GM18909 (cell line): ENCODE results near the gene SCIMP.

Source experiments
- ATAC-seq: cut with Tn5 transposase; IDR thresholded peaks from one replicate; pipeline ENCODE4 v1.9.1; 2021; ENCODE audit warnings: mild to moderate bottlenecking; ENCODE audit not compliant: unreplicated experiment, poor library complexity

The SCIMP gene

DNA sequence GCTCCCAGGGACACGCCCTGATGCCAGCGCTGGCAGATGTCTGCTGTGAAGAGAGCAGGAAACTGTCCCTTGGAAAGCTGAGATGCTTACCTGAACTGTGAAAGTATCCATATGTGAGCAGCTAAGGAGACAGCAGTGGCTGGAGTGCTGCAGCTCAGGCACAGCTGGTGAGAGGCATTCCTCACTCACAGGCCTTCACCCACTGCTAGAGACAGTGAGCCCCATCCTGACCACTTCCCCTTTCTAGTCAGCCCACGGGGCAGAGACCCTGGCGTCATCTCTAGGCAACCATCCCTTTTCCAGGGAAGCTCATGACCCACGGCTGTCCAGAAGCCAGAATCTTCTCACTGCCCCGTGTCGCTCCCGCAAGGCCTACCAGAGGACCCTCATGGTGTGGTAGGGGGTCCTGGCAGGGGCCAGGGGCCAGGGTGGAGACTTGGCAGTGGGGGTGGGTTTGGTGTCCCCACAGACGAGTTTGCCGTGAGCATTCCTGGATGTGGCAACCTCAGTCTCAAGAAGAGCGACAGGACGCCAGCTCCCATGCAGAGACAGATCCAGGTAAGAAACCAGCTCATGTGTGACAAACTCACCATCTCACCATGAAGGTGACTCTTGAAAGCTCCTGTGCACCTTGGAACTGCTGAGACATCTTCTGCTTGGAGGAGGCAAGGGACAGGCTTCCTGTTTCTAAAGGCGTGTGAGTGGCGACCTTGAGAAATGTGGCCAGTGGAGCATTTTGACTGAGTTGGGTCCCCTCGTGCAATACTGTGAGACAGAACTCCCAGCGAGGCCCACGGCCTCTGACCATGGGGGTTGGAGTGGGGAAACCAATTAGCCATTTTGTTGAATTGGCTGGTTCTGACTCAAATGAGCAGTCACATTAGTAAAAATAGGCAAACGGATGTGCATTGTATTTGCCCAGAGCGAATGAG lies at the start of gene SCIMP:
TSS of gene SCIMP (minus strand) at position 216 of the 932 bp plus-strand sequence. CDS start at position 111, 105 bp downstream.
- peak; percentile 59 for ATAC-seq

DNA sequence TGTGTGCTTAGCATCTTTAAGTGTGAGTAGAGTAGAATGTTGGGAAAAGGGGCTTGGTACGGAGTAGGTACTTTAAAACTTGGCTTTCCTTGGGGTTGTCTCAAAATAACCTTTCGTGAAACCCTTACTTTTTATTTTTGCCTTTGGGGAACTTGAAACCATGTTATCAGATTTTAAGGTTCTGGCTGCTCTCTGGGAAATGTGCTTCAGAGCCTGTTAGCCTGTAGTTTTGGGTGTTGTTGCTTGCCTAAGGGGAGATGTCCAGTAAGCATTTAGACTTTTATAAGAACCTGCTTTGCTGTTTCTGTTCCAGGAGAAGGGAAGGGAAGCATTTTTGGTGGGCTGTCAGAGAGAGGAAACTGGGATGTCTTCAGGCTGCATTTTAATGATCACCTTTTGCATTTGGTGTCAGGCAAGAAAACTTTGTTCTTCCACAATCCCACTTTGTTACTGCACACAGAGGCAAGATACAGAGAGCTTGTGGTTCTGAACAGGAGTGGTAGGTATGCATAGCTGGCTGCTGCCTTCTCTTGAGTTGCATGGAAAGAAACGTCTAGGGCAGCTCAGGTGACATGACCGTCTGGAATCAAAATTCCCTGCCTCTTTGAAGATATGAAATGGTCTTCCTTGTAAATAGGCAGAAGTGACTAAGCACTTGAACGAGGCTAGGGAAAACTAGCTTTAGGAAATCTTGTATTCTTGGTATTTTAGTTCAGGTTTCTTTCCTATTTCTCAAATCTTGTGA lies 49.1 kb upstream of the SCIMP start:
- no peak for ATAC-seq

DNA sequence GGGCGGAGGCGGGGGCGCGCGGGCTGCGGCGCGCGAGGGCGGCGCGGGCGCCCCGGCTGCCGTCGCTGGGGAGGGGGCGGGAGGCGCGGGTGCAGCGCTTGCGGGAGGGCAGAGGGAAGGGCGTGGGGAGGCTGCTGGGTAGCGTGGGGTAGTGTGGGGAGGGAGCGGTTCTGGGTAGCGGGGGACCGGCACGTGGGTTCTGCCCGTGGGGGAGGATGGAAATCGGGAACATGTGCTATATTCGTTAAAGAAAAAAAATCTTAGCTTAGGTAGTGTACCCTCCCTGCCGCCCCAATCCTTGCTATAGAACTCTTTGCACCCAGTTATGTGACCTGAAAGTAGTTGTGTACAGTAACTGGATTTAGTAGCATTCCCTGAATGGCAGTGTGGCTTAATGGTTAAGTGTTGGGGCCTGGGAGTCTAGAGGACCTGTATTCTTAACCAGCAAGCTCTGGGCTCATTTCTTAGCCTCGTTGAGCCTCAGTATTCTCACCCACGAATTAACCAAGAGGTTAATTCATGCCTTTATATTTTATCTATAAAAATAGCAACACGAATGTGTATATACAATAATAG lies 48.1 kb upstream of the SCIMP start:
- no peak for ATAC-seq

DNA sequence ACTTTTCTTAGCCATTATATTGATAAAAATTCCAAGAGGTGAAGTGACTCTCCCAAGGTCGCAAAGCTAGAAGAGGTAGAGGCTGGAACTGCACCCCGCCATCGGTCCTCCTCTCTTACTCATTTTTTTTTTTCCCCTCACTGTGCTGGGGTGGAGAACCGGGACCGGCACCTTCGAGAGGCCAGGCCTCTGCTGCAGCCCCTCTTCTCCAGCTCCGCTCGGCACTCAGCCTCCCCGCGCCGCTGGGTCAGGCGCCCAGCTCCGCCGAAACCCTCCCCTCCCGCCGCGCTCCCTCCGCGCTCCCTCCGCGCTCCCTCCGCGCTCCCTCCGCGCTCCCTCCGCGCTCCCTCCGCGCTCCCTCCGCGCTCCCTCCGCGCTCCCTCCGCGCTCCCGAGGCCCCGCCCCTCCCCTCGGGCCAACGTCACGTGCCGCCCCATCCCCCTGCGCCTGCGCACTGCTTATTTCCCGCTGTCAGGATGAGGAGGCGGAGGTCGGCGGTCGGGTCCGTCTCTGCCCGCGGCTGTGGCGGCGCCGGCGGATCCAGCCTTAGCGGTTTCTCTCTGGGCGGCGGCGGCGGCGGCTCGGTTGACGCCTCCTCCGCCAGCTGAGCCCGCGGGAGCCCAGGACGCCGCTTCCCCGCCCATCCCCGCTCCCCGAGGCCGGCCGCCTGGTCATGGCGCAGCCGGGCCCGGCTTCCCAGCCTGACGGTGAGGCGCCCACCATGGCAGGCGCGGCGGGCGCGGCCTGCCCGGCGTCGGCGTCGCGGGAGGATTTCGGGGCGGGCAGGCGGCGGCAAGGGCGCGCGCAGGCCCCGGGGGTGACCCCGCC lies 47.4 kb upstream of the SCIMP start, which contains the start of gene RABEP1:
TSS of gene RABEP1 (plus strand) at position 471 of the 828 bp plus-strand sequence. CDS start at position 674, 203 bp downstream.
- ATAC-seq = peak; percentile 81

DNA sequence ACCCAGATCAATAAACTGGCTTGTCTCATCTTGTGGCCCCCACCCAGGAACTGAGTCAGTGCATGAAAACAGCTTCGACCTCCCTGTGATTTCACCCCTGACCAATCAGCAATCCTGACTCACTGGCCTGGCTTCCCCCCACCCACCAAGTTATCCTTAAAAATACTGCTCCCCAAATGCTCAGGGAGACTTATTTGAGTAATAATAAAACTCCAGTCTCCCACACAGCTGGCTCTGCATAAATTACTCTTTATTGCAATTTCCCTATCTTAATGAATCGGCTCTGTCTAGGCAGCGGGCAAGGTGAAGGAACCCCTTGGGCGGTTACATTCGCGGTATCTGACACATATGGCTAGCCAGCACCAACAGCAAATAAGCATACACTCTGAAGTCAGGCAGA lies 37.7 kb upstream of the SCIMP start:
- ATAC-seq = no peak

DNA sequence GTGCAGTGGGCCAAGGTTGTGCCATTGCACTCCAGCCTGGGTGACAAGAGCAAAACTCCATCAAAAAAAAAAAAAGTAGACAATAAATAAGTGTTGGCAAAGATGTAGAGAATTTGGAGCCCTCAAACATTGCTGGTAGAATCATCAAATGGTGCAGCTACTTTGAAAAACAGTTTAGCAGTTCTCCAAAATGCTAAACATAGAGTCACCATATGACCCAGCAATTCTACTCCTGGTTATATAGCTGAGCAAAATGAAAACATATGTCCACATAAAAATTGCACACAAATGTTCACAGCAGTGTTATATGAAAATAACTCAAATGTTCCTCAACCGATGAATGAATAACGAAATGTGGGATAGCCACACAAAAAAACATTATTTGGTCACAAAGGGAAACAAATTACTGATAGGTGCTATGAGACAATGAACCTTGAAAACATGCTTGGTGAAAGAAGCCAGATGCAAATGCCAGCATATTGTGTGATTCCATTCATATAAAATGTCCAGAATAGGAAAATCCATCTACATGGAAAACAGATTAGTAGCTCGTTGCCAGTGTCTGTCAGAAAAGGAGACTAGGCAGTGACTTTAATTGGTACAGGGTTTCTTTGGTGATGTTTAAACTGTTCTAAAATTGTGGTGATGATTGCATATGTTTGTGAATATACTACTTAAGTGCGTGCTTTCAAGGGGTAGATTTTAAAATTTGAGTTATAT lies 34.7 kb upstream of the SCIMP start:
- ATAC-seq = no peak

DNA sequence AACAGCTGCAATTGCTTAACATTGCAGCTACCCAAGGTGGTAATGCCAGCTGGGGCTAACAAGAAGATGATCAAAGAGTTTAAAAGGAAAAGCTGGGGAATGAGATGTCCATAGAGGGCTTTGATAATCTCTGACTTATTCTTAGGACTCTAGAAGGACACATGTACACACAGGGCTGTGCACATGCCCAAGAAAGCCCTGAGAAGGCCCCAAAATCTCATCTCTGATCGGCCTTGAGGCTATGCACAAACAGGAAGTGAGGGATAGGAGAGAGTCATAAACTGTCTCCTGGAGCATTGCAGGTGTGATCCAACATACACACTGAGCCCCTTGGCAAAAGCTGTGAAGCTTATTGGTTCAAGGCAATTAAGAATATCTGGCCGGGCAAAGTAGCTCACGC lies 30.2 kb upstream of the SCIMP start:
- ATAC-seq = no peak

DNA sequence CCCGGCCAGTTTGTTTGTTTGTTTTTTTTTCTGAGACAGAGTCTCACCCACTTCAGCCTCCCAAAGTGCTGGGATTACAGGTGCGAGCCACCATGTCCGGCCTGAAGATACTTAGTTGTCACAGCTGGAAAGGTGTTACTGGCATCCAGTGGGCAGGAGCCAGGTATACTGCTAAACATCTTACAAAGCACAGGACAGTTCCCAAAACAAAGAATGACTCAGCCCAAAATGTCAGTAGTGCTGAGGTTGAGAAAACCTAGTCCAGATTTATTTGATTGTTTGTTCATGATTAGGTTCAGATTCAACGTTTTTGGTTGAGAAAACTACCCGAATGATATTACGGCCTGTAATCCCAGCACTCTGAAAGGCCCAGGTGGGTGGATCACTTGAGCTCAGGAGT lies 28.8 kb upstream of the SCIMP start:
- no peak for ATAC-seq

DNA sequence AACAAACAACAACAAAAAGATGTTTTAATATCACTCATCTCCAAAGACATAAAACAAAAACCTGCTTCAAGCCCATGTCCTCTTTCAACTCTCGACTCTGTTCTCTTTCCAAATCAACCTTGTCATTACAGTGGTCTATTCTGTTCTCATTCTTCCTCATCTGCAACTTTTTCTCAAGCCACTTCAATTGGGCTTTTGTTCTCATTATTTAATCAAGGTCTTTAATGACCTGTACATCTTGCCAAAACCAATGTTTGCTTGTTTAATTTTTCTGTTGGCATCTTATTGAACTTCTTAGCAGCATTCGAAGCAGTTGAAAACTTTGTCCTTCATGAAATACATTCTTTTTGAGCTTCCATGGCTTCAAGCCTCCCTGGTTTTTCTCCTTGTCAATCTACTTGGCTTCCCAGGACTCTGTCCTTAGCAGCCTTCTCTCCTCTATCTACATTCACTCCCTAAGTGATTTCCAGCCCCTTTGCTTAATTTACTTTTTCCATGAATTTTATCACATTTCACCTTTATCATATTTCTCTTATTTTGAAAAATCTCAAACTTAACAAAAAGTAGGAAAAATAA lies 27.8 kb upstream of the SCIMP start:
- no peak for ATAC-seq

DNA sequence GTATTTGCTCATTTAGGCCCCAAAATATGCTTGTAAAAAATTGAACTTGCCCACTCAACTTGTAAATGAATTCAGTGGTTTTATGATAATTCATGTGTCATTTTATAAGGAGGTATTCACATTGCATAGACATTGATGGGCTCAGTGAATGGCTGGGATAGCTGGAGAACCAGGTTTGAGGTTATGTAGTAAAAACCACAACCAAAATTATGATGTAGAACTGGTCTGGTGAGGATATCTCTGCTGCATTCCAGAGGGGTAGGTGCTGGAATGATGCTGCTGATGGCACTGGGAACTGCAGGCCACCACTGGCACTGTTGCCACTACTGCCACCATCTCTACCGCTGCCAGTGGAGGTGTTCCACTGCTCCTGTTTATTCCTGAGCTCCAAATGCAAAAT lies 25.9 kb upstream of the SCIMP start:
- no peak for ATAC-seq

DNA sequence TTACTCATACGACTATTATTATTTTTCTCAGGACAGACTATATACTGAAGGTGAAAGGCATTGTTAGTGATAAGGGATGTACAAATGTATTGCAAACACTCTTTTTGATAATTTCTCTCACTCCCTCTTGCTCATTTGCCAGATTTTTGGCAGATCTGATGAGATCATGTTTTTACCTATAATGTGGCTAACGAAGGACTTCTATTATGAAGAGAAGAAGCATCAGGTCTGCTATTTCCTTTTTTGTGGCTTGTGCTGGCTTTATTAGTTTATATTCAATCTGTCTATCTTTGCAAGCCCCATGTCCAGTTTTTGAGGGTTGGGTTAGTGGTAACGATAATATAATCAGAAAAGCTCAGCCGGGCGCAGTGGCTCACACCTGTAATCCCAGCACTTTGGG lies 22.5 kb upstream of the SCIMP start:
- no peak for ATAC-seq

DNA sequence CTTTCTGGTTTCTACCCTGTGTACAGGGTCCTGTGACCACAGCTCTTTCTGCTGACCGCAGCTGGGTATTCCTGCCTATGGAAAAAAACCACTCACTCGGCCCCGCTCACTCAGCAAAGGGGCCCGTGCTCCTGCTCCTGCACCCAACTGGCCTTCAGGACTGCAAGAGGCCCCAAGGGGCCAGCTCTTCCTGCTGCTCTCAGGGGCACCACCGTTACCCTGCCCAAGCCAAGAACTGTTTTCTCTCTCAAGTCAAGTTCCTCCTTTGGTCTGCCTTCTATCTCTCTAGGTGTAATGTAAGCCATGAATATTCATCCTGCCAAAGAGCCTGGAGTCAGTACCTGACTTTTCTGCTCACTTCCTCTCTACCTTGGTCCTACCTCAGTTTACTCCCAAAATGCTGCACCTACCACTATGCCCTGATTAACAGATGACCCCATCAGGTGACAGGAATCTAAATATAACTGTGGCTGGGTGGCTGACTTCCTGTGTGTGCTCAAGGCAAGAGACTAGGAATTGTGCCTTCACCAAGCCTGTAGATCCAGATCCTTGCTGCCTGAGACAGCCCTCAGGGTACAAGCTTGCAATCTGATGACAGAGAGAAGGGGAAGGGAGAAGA lies 20.4 kb upstream of the SCIMP start:
- peak; percentile 59 for ATAC-seq

DNA sequence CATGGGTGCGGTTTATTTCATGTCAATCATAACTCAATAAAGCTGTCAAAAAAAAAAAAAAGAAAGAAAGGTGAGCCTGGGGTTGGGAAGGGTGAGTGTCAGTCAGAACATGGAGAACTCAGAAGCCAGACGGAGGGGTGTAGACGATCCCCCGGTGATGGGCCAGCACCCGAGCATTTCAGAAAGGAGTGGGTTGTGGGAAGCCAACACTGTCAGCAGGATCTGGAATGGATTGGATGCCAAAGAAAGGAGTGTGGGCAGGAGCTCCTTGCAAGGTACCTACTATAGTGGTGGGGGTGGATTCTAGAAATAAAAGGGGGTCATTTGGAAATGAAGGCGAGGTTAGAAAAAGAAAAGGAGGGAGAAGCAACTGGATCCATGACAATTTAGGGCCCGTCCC lies 19.8 kb upstream of the SCIMP start:
- ATAC-seq = no peak

DNA sequence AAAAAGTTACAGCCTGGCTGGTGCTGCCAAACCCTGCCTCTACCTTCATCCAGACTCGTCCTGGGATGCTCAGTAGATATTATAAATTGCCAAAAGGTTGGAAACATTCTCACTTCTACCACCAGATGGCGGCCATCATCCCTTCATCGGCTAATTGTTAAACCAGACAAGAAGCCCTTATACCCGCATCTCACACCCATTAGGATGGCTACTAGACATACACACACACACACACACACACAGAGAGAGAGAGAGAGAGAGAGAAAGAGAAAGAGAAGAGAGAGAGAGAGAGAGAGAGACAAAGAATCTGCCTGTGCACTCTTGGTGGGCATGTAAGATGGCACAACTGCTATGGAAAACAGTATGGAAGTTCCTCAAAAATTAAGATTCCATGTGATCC lies 15.0 kb upstream of the SCIMP start:
- ATAC-seq = no peak

DNA sequence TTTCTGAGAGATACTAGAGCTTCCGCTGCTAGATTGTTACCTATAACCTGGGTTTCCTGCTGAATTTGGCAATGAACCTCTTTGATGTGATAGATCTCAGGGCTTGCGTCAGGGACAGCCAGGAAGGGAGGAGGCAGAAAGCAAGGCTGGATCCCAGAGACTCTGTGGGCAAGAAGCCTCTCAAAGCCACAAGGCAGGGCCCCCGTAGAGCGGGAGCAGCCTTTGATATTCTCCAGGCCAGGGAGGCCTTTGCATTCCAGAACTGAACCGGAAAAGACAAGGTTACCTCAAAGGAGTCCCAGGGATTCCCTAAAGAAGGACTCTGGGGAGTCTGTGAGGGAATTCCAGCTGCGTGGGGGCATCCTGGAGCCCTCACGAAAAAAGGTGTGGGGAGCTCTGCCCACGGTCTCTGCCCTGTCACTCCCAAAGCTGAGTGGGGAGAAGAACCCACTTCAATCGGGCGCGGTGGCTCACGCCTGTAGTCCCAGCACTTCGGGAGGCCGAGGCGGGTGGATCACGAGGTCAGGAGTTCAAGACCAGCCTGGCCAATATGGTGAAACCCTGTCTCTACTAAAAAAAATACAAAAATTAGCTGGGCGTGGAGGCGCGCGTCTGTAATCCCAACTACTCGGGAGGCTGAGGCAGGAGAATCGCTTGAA lies 14.3 kb upstream of the SCIMP start:
- ATAC-seq = no peak

DNA sequence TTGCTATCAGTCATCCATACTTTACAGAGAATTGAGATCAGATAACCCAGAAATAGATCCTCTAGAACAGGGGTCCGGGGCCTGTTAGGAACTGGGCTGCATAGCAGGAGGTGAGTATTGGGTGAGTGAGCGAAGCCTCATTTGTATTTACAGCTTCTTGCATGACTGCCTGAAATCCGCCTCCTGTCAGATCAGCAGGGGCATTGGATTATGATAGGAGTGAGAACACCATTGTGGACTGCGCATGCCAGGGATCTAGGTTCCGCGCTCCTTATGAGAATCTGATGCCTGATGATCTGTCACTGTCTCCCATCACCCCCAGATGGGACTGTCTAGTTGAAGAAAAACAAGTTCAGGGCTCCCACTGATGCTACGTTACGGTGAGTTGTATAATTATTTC lies 13.0 kb upstream of the SCIMP start:
- ATAC-seq = no peak

DNA sequence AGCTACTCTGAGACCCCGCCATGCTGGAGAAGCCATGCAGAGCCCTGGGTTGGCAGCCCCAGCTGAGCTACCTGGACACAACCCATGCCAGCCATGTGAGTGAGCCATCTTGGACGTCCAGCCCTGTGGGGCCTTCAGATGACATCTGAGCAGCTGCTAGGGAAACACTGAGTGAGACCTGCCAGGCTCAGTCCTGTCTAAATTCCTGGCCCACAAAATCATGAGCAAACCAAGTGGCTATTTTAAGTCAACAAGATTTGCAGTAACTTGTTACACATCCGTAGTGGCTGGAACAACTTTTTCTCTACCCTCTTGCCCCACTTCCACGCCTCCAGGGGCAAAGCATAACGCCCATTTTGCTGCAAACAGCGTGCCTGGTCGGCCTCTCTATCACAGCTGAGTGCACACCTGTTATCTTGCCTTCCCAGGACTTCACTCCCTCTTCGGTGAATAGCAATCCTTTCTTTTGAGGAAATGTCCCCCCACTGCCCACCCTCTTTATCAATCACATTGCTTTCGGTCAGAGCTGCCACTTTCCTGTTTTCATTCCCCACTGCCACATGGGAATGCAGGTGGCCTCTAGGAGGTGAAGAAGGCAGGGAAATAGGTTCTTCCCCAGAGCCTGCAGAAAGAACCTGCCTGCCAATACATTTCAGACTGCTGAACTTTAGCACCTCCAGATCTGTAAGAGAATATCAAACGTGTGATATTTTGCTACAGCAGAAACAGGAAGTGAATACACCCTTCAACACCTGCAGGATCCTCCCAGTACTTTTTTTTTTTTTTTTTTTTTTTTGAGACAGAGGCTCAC lies 7.4 kb upstream of the SCIMP start:
- peak; percentile 64 for ATAC-seq
